SK-N-SH (cell line): ENCODE data around the gene CRMP1. TPM values are rescaled to one million over a fixed set of nuclear protein-coding genes. Genes with fewer than 3 reads are reported as not detected.

Source experiments
- CTCF ChIA-PET: fragments of 300-600, 350-600 bp; formaldehyde crosslinking; extraction: SDS; loops from one replicate; lab custom pipeline; 2021; lab: Yijun Ruan, JAX
- POLR2A ChIA-PET: fragments of 350-600 bp; sonication (Branson Sonifier 250); formaldehyde crosslinking; extraction: SDS; loops from one replicate; lab custom pipeline; 2020; ENCODE audit warnings: antibody characterized with exemption, inconsistent platforms; lab: Yijun Ruan, JAX
- DNase-seq: peaks from one replicate; pipeline ENCODE4 v3.0.0; 2012
- H2AFZ ChIP-seq: fragments of 200-600 bp; sonication (generic); 2 replicates; pipeline ENCODE4 v1.8.1; 2016; ENCODE audit warnings: antibody characterized with exemption, mild to moderate bottlenecking, low read depth
- H3F3A ChIP-seq: fragments of 200-600 bp; sonication (generic); replicated peaks from 2 replicates; pipeline ENCODE3; 2016; ENCODE audit warnings: antibody characterized with exemption, mild to moderate bottlenecking; ENCODE audit not compliant: insufficient read depth
- H3K27ac ChIP-seq, 2 experiments: fragments of 200-500 bp in 1 of 2; fragments of 200-600 bp in 1 of 2; sonication (Bioruptor generic) in 1 of 2; sonication (generic), shearing (Covaris generic) in 1 of 2; 2 replicates each; pipeline versions ENCODE4 v1.5.1 to v1.6.1; 2014 to 2016; ENCODE audit warnings: low read depth in 2 of 2, inconsistent platforms in 1 of 2, low read length in 1 of 2, mild to moderate bottlenecking in 1 of 2, mixed read lengths in 1 of 2
- H3K27me3 ChIP-seq: fragments of 200-600 bp; sonication (generic), shearing (Covaris generic); 2 replicates; pipeline ENCODE4 v1.6.1; 2016; ENCODE audit warnings: mixed run types; ENCODE audit not compliant: insufficient read depth
- H3K36me3 ChIP-seq, 2 experiments: fragments of 200-500 bp in 1 of 2; fragments of 200-600 bp in 1 of 2; sonication (Bioruptor generic) in 1 of 2; sonication (generic) in 1 of 2; replicated peaks in 1 of 2; 2 replicates each; pipeline versions ENCODE3 to v1.5.1; 2014 to 2016; ENCODE audit warnings: low read length in 1 of 2, mild to moderate bottlenecking in 1 of 2; ENCODE audit not compliant: insufficient read depth in 2 of 2, control insufficient read depth in 1 of 2
- H3K4me1 ChIP-seq, 2 experiments: fragments of 200-500 bp in 1 of 2; fragments of 200-600 bp in 1 of 2; sonication (Bioruptor generic) in 1 of 2; sonication (generic), shearing (Covaris generic) in 1 of 2; 2 replicates each; pipeline versions ENCODE4 v1.5.1 to v1.6.1; 2014 to 2016; ENCODE audit warnings: low read depth in 1 of 2, low read length in 1 of 2, mixed run types in 1 of 2; ENCODE audit not compliant: insufficient read depth in 2 of 2, control insufficient read depth in 1 of 2
- H3K4me2 ChIP-seq: fragments of 200-600 bp; sonication (generic), shearing (Covaris generic); 2 replicates; pipeline ENCODE4 v1.6.1; 2017; ENCODE audit warnings: mixed run types
- H3K4me3 ChIP-seq, 2 experiments: fragments of 200-500 bp in 1 of 2; fragments of 200-600 bp in 1 of 2; sonication (Bioruptor generic) in 1 of 2; sonication (generic), shearing (Covaris generic) in 1 of 2; 2 replicates each; pipeline versions ENCODE4 v1.5.1 to v1.8.1; 2014 to 2016; ENCODE audit warnings: low read depth in 2 of 2, inconsistent platforms in 1 of 2, low read length in 1 of 2, mild to moderate bottlenecking in 1 of 2, mixed read lengths in 1 of 2, moderate library complexity in 1 of 2
- H3K79me2 ChIP-seq: fragments of 200-600 bp; sonication (generic); 2 replicates; pipeline ENCODE4 v1.8.1; 2017; ENCODE audit warnings: mild to moderate bottlenecking; ENCODE audit not compliant: insufficient read depth
- H3K9ac ChIP-seq: fragments of 200-600 bp; sonication (generic); 2 replicates; pipeline ENCODE4 v1.6.1; 2017; ENCODE audit warnings: mixed run types
- H3K9me2 ChIP-seq: fragments of 200-600 bp; sonication (generic); 2 replicates; pipeline ENCODE4 v1.6.1; 2017; ENCODE audit warnings: mixed run types
- H3K9me3 ChIP-seq: fragments of 200-600 bp; sonication (generic); 2 replicates; pipeline ENCODE4 v1.6.1; 2017; ENCODE audit warnings: mixed run types, mild to moderate bottlenecking, moderate library complexity
- H4K20me1 ChIP-seq: fragments of 200-600 bp; sonication (generic); 2 replicates; pipeline ENCODE4 v1.6.1; 2017; ENCODE audit warnings: mild to moderate bottlenecking, mixed run types; ENCODE audit not compliant: insufficient read depth
- CHD2 ChIP-seq: fragments of 150-350 bp; IDR thresholded peaks from 2 replicates; pipeline ENCODE4 v1.6.1; 2018; ENCODE audit warnings: low read length; ENCODE audit not compliant: partially characterized antibody
- ELF1 ChIP-seq: IDR thresholded peaks from 2 replicates; pipeline ENCODE4 v1.4.0; 2012
- EP300 ChIP-seq, 2 experiments: IDR thresholded peaks; 2 replicates each; pipeline versions ENCODE4 v1.4.0 to v1.6.1; 2012; ENCODE audit warnings: borderline replicate concordance in 1 of 2, low read depth in 1 of 2, low read length in 1 of 2
- FOXJ3 ChIP-seq: sonication (generic); formaldehyde crosslinking; IDR thresholded peaks from 2 replicates; pipeline ENCODE4 v1.5.1; 2020; ENCODE audit warnings: mild to moderate bottlenecking, missing genetic modification reagents
- FOXM1 ChIP-seq: IDR thresholded peaks from 2 replicates; pipeline ENCODE4 v1.4.0; 2012; ENCODE audit warnings: low read depth, mild to moderate bottlenecking
- GATA2 ChIP-seq: sonication (generic); formaldehyde crosslinking; IDR thresholded peaks from 2 replicates; pipeline ENCODE4 v1.5.0; 2020; ENCODE audit warnings: mild to moderate bottlenecking, missing genetic modification reagents
- MXI1 ChIP-seq: IDR thresholded peaks from 2 replicates; pipeline ENCODE4 v1.6.1; 2012; ENCODE audit warnings: mild to moderate bottlenecking, low read depth, low read length, improper control_type of control experiment
- NFIC ChIP-seq: IDR thresholded peaks from 2 replicates; pipeline ENCODE4 v1.4.0; 2012; ENCODE audit warnings: borderline replicate concordance
- NRF1 ChIP-seq: IDR thresholded peaks from 2 replicates; pipeline ENCODE4 v1.6.1; 2012; ENCODE audit warnings: low read depth, mild to moderate bottlenecking, low read length
- POLR2AphosphoS5 ChIP-seq: IDR thresholded peaks from 2 replicates; pipeline ENCODE4 v1.6.1; 2012; ENCODE audit warnings: low read depth, low read length
- RAD21 ChIP-seq: IDR thresholded peaks from 2 replicates; pipeline ENCODE4 v1.6.1; 2012; ENCODE audit warnings: mild to moderate bottlenecking, low read length
- RFX5 ChIP-seq: IDR thresholded peaks from 2 replicates; pipeline ENCODE4 v1.6.1; 2012; ENCODE audit warnings: mild to moderate bottlenecking, improper control_type of control experiment, low read length
- RXRA ChIP-seq: IDR thresholded peaks from 2 replicates; pipeline ENCODE4 v1.4.0; 2012; ENCODE audit warnings: low read depth, mild to moderate bottlenecking, borderline replicate concordance
- SMC3 ChIP-seq: IDR thresholded peaks from 2 replicates; pipeline ENCODE4 v1.6.1; 2012; ENCODE audit warnings: low read depth, low read length, improper control_type of control experiment
- TCF12 ChIP-seq: IDR thresholded peaks from 2 replicates; pipeline ENCODE4 v1.4.0; 2012
- ZBTB33 ChIP-seq: IDR thresholded peaks from 2 replicates; pipeline ENCODE4 v1.4.0; 2012; ENCODE audit warnings: low read depth, borderline replicate concordance
- WGBS: methylation state at CpG from one replicate; pipeline ENCODE4 v1.1.6; 2017; ENCODE audit warnings: low lambda C conversion rate; 5-methylcytosine and 5-hydroxymethylcytosine counted together
- polyA plus RNA-seq, 3 experiments: library from polyadenylated mRNA; depleted of rRNA; stranded (reverse); fragments of >200 nt; gene quantifications; 2 replicates each; pipeline ENCODE4 v1.2.3, GENCODE V29; 2012
- TF ChIP-seq, protein P1 (sequence below): IDR thresholded peaks from 2 replicates; pipeline ENCODE4 v1.6.1; 2012; ENCODE audit warnings: mild to moderate bottlenecking, low read depth, low read length, moderate library complexity
- TF ChIP-seq, protein P2 (sequence below): IDR thresholded peaks from 2 replicates; pipeline ENCODE4 v1.4.0; 2012; ENCODE audit warnings: low read depth

CRMP1 gene
- polyA plus RNA-seq, 1 of the 3 experiments (the other 2 are of a cell fraction) = 3.4 TPM

- DNase-seq = no peak
- no peaks in the 10 kb centered on the region for H4K20me1 ChIP-seq
- no peaks in the 10 kb centered on the region for H3K9me3 ChIP-seq
- no peaks in the 10 kb centered on the region for H3F3A ChIP-seq
- TF ChIP-seq, protein P1, sequence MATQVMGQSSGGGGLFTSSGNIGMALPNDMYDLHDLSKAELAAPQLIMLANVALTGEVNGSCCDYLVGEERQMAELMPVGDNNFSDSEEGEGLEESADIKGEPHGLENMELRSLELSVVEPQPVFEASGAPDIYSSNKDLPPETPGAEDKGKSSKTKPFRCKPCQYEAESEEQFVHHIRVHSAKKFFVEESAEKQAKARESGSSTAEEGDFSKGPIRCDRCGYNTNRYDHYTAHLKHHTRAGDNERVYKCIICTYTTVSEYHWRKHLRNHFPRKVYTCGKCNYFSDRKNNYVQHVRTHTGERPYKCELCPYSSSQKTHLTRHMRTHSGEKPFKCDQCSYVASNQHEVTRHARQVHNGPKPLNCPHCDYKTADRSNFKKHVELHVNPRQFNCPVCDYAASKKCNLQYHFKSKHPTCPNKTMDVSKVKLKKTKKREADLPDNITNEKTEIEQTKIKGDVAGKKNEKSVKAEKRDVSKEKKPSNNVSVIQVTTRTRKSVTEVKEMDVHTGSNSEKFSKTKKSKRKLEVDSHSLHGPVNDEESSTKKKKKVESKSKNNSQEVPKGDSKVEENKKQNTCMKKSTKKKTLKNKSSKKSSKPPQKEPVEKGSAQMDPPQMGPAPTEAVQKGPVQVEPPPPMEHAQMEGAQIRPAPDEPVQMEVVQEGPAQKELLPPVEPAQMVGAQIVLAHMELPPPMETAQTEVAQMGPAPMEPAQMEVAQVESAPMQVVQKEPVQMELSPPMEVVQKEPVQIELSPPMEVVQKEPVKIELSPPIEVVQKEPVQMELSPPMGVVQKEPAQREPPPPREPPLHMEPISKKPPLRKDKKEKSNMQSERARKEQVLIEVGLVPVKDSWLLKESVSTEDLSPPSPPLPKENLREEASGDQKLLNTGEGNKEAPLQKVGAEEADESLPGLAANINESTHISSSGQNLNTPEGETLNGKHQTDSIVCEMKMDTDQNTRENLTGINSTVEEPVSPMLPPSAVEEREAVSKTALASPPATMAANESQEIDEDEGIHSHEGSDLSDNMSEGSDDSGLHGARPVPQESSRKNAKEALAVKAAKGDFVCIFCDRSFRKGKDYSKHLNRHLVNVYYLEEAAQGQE = no peak
- TF ChIP-seq RFX5 (no peak), POLR2AphosphoS5 (no peak), ELF1 (no peak), TCF12 (no peak), GATA2 (no peak), RXRA (no peak), RAD21 (no peak), FOXJ3 (CRISPR knock-in tag) (no peak), SMC3 (no peak), FOXM1 (no peak), MXI1 (no peak), NFIC (no peak), NRF1 (no peak), CHD2 (no peak), EP300 (IDR thresholded peaks at IDR 0.05; ENCODE audit: borderline replicate concordance in 1 of 2, low read depth in 1 of 2, low read length in 1 of 2) (no peak), ZBTB33 (no peak)
- TF ChIP-seq, protein P2, sequence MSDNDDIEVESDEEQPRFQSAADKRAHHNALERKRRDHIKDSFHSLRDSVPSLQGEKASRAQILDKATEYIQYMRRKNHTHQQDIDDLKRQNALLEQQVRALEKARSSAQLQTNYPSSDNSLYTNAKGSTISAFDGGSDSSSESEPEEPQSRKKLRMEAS = no peak
- no peaks in the 10 kb centered on the region; a peak in 1 of 4 replicates for H3K4me1 ChIP-seq
- H3K4me3 ChIP-seq = no peak overlapping the region
- 55% methylated on average over 8 of the region's 13 CpGs for WGBS
- no peaks in the 10 kb centered on the region for H3K9me2 ChIP-seq
- H3K4me2 ChIP-seq = no peak overlapping the region
- H3K27ac ChIP-seq = no peak overlapping the region
- no peak overlapping the region for H3K9ac ChIP-seq
- ChIA-PET POLR2A (no interaction called here), CTCF (no interaction called here)
- no peak overlapping the region for H2AFZ ChIP-seq
- H3K27me3 ChIP-seq = no peaks in the 10 kb centered on the region
- H3K36me3 ChIP-seq = no peaks in the 10 kb centered on the region
- H3K79me2 ChIP-seq = no peaks in the 10 kb centered on the region
Measured at GRCh38 chr4:5845035-5845905, 47.6 kb downstream of the CRMP1 start.
